B cell (primary cell): Measurements from ENCODE around the gene CCDC86. TPM values are rescaled to one million over a fixed set of nuclear protein-coding genes. Genes with fewer than 3 reads are reported as not detected.
"Not testable (repeated sequence)": the region's sequence is repeated elsewhere in the genome, so short reads cannot be mapped to it uniquely, and the experiment has no call there.

ENCODE experiments used
- ATAC-seq: fragments of 200-7000 bp; cut with Tn5 transposase; one replicate; pipeline ENCODE4 v1.10.0; 2021; ENCODE audit warnings: low read depth, mild to moderate bottlenecking, moderate number of reproducible peaks, moderate library complexity
- CTCF ChIA-PET: fragments of 350-600 bp; sonication (Branson Sonifier 250); formaldehyde crosslinking; loops from one replicate; lab custom pipeline; 2021; ENCODE audit warnings: antibody characterized with exemption, inconsistent platforms; lab: Charles Lee
- POLR2A ChIA-PET: fragments of 350-600 bp; sonication (Branson Sonifier 250); formaldehyde crosslinking; loops from one replicate; lab custom pipeline; 2021; ENCODE audit warnings: antibody characterized with exemption; lab: Charles Lee
- DNase-seq: peaks from one replicate; pipeline ENCODE4 v3.0.0; 2013
- H2AFZ ChIP-seq: 2 replicates; pipeline ENCODE4 v1.6.1; 2012; ENCODE audit warnings: mild to moderate bottlenecking, low read depth, low read length; ENCODE audit not compliant: insufficient read depth, poor library complexity, severe bottlenecking
- H3K27ac ChIP-seq, 2 donors: 1 replicate in 1 of 2; 2 replicates in 1 of 2; pipeline ENCODE4 v1.5.1; 2012 to 2013; ENCODE audit warnings: low read length in 2 of 2, mild to moderate bottlenecking in 2 of 2, moderate library complexity in 1 of 2
- H3K27me3 ChIP-seq, 4 experiments: fragments of 200-600 bp in 1 of 4; sonication (generic) in 1 of 4; replicated peaks in 1 of 4; 1 replicate in 2 of 4; 2 replicates in 2 of 4; pipeline versions ENCODE4 v1.6.1 to v1.7.0; 2013 to 2016; ENCODE audit warnings: low read length in 3 of 4, mild to moderate bottlenecking in 2 of 4, mixed read lengths in 1 of 4, moderate library complexity in 1 of 4; ENCODE audit not compliant: insufficient read depth in 4 of 4, control insufficient read depth in 3 of 4; ENCODE audit errors: control extremely low read depth in 1 of 4
- H3K36me3 ChIP-seq, 2 experiments: replicated peaks in 1 of 2; 1 replicate in 1 of 2; 2 replicates in 1 of 2; pipeline versions ENCODE4 v1.6.1 to v1.7.1; 2013; ENCODE audit warnings: low read length in 1 of 2; ENCODE audit not compliant: insufficient read depth in 2 of 2, control insufficient read depth in 1 of 2; ENCODE audit errors: control extremely low read depth in 1 of 2, extremely low read depth in 1 of 2
- H3K4me1 ChIP-seq, 2 donors: fragments of 200-600 bp in 1 of 2; sonication (generic) in 1 of 2; 1 replicate in 1 of 2; 2 replicates in 1 of 2; pipeline versions ENCODE4 v1.5.1 to v1.6.1; 2013 to 2017; ENCODE audit warnings: low read length in 2 of 2; ENCODE audit not compliant: control insufficient read depth in 2 of 2, insufficient read depth in 2 of 2
- H3K4me2 ChIP-seq: replicated peaks from 2 replicates; pipeline ENCODE3; 2012; ENCODE audit warnings: mild to moderate bottlenecking, low read depth, low read length; ENCODE audit not compliant: poor library complexity, severe bottlenecking
- H3K4me3 ChIP-seq, 5 experiments: fragments of 200-600 bp in 1 of 5; sonication (generic) in 1 of 5; 1 replicate in 3 of 5; 2 replicates in 2 of 5; pipeline versions ENCODE4 v1.5.1 to v1.7.0; 2011 to 2016; ENCODE audit warnings: low read length in 4 of 5, mild to moderate bottlenecking in 4 of 5, low read depth in 2 of 5, control low read depth in 1 of 5, moderate library complexity in 1 of 5; ENCODE audit not compliant: insufficient read depth in 1 of 5; ENCODE audit errors: control extremely low read depth in 1 of 5, extremely low read depth in 1 of 5
- H3K79me2 ChIP-seq: fragments of 200-600 bp; sonication (generic); one replicate; pipeline ENCODE4 v1.6.0; 2016; ENCODE audit warnings: low read length; ENCODE audit not compliant: control insufficient read depth, insufficient read depth
- H3K9ac ChIP-seq: fragments of 200-600 bp; sonication (generic); 2 replicates; pipeline ENCODE4 v1.6.1; 2017; ENCODE audit warnings: mild to moderate bottlenecking, low read length, moderate library complexity
- H3K9me3 ChIP-seq, 3 donors: one replicate each; pipeline versions ENCODE4 v1.6.1 to v1.7.1; 2013; ENCODE audit warnings: low read length in 2 of 3; ENCODE audit not compliant: control insufficient read depth in 2 of 3, insufficient read depth in 1 of 3; ENCODE audit errors: control extremely low read depth in 1 of 3
- H4K20me1 ChIP-seq: 2 replicates; pipeline ENCODE4 v1.6.0; 2012; ENCODE audit warnings: mild to moderate bottlenecking, low read length; ENCODE audit not compliant: insufficient read depth, control insufficient read depth, poor library complexity, severe bottlenecking
- H3K27ac Mint-ChIP-seq: one replicate; pipeline ENCODE4 v1.8.0; 2021; ENCODE audit warnings: mixed read lengths
- H3K27me3 Mint-ChIP-seq: one replicate; pipeline ENCODE4 v1.8.0; 2021; ENCODE audit warnings: mixed read lengths
- H3K4me1 Mint-ChIP-seq: one replicate; pipeline ENCODE4 v1.8.0; 2021; ENCODE audit warnings: mixed read lengths
- H3K4me3 Mint-ChIP-seq: one replicate; pipeline ENCODE4 v1.8.0; 2021; ENCODE audit warnings: mixed read lengths
- H3K9me3 Mint-ChIP-seq: one replicate; pipeline ENCODE4 v1.8.0; 2022; ENCODE audit warnings: mixed read lengths; ENCODE audit not compliant: insufficient read depth
- EZH2 ChIP-seq: IDR thresholded peaks from 2 replicates; pipeline ENCODE4 v1.6.1; 2012; ENCODE audit warnings: borderline replicate concordance, low read depth, mild to moderate bottlenecking, moderate library complexity, low read length; ENCODE audit not compliant: insufficient read depth, poor library complexity, severe bottlenecking
- WGBS: methylation state at CpG from one replicate; pipeline ENCODE4 v1.1.5; 2013; ENCODE audit warnings: missing lambda C conversion rate; ENCODE audit not compliant: insufficient coverage; 5-methylcytosine and 5-hydroxymethylcytosine counted together
- intact Hi-C: fragments of 100-400 bp; cut with micrococcal nuclease; formaldehyde crosslinking; loops from one replicate; pipeline ENCODE4 v1.10.0; 2022
- polyA plus RNA-seq: library from polyadenylated mRNA; depleted of rRNA; stranded (reverse); fragments of >200 nt; gene quantifications from 2 replicates; pipeline ENCODE4 v1.2.3, GENCODE V29; 2012
- total RNA-seq, 2 donors: library from RNA; stranded (reverse); fragments of 120-200 nt in 1 of 2; gene quantifications; 1 replicate in 1 of 2; 2 replicates in 1 of 2; pipeline versions ENCODE4 v1.2.3 to v1.2.4, GENCODE V29; 2013 to 2022

Gene CCDC86
- total and polyA plus RNA-seq, 2 donors (not counting 1 experiment from before 2014, with no cell fraction given) = 10.5 to 12.4 TPM

GRCh38 chr11:60823745-60824306 is 18.1 kb upstream of the CCDC86 start:
- WGBS = 96% methylated on average over 5 of the region's 5 CpGs
- H3K27me3 Mint-ChIP-seq = not testable (repeated sequence)

GRCh38 chr11:60825118-60825517 is 16.8 kb upstream of the CCDC86 start:
- peaks cover 6% of the 10 kb centered on the region for H3K27me3 Mint-ChIP-seq
- Histone ChIP-seq H3K4me2 (no peak overlapping the region), H3K27ac (no peak overlapping the region), H3K9me3 (no peaks in the 10 kb centered on the region), H3K9ac (no peak overlapping the region), H3K36me3 (no peaks in the 10 kb centered on the region), H4K20me1 (no peaks in the 10 kb centered on the region), H2AFZ (no peak overlapping the region), H3K79me2 (no peaks in the 10 kb centered on the region), H3K27me3 (no peaks in the 10 kb centered on the region), H3K4me1 (no peaks in the 10 kb centered on the region), H3K4me3 (no peak overlapping the region)
- no peak overlapping the region for H3K27ac Mint-ChIP-seq
- CTCF ChIA-PET = no interaction called here
- intact Hi-C loops = no loop called here
- ATAC-seq (no peak), DNase-seq (no peak)
- 92% methylated on average over 5 of the region's 5 CpGs for WGBS
- no peak overlapping the region for H3K4me3 Mint-ChIP-seq
- H3K9me3 Mint-ChIP-seq = no peaks in the 10 kb centered on the region
- POLR2A ChIA-PET = no interaction called here
- no peaks in the 10 kb centered on the region for H3K4me1 Mint-ChIP-seq
- TF ChIP-seq EZH2 = no peak

More at GRCh38 chr11:60823745-60824306, 18.1 kb upstream of the CCDC86 start:
- H3K27ac ChIP-seq, ATAC-seq, H2AFZ ChIP-seq, H4K20me1 ChIP-seq, intact Hi-C loops, H3K79me2 ChIP-seq, H3K9me3 ChIP-seq, H3K27me3 ChIP-seq, H3K4me1 Mint-ChIP-seq, CTCF ChIA-PET, H3K36me3 ChIP-seq, H3K9ac ChIP-seq, H3K27ac Mint-ChIP-seq, DNase-seq, H3K4me3 Mint-ChIP-seq, H3K4me1 ChIP-seq, POLR2A ChIA-PET, H3K4me2 ChIP-seq, H3K9me3 Mint-ChIP-seq, H3K4me3 ChIP-seq: not testable (repeated sequence)
